K562 (cell line): Measurements from ENCODE around the gene THEMIS.

Experiments used
- BCLAF1 ChIP-seq, 2 experiments: fragments of 450-650 bp in 1 of 2; IDR thresholded peaks; 2 replicates each; pipeline ENCODE4 v1.6.1; 2011 to 2017; ENCODE audit warnings: low read depth in 2 of 2, antibody characterized with exemption in 1 of 2, borderline replicate concordance in 1 of 2, low read length in 1 of 2, mild to moderate bottlenecking in 1 of 2, mixed read lengths in 1 of 2; ENCODE audit not compliant: control insufficient read depth in 1 of 2
- FIP1L1 ChIP-seq: fragments of 200-400 bp; formaldehyde crosslinking; IDR thresholded peaks from 2 replicates; pipeline ENCODE4 v1.6.1; 2018; ENCODE audit warnings: mild to moderate bottlenecking, low read depth, low read length; ENCODE audit not compliant: poor library complexity, severe bottlenecking
- MEF2D ChIP-seq: conservative IDR thresholded peaks from 2 replicates; pipeline ENCODE4 v1.6.1; 2016; ENCODE audit warnings: low read depth, missing genetic modification characterization, missing compliant biosample characterization
- POLR2AphosphoS5 ChIP-seq: IDR thresholded peaks from 2 replicates; pipeline ENCODE4 v1.6.1; 2011; ENCODE audit warnings: mild to moderate bottlenecking, low read depth, low read length, moderate library complexity; ENCODE audit not compliant: control insufficient read depth, insufficient read depth

- no peak for TF ChIP-seq FIP1L1
- no peak for TF ChIP-seq MEF2D (tag)
- no peak for TF ChIP-seq BCLAF1 (IDR thresholded peaks at IDR 0.05; ENCODE audit: borderline replicate concordance in 1 of 2, control insufficient read depth in 1 of 2, low read depth in 2 of 2, low read length in 1 of 2)
- no peak for TF ChIP-seq POLR2AphosphoS5
These were observed 110.3 kb downstream of the THEMIS start for GRCh38 chr6:127790571-127790970.
